ENCODE results near the gene PCDH18.
"Not testable (repeated sequence)": the region's sequence is repeated elsewhere in the genome, so short reads cannot be mapped to it uniquely, and the experiment has no call there.

DNA sequence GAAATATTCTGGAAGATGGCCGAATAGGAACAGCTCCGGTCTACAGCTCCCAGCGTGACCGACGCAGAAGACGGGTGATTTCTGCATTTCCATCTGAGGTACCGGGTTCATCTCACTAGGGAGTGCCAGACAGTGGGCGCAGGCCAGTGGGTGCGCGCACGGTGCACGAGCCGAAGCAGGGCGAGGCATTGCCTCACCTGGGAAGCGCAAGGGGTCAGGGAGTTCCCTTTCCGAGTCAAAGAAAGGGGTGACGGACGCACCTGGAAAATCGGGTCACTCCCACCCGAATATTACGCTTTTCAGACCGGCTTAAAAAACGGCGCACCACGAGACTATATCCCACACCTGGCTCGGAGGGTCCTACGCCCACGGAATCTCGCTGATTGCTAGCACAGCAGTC lies 36.0 kb downstream of the PCDH18 start:
- not testable (repeated sequence) for TF ChIP-seq POLR2A (IDR thresholded peaks at IDR 0.05)
- TF ChIP-seq, protein P1, sequence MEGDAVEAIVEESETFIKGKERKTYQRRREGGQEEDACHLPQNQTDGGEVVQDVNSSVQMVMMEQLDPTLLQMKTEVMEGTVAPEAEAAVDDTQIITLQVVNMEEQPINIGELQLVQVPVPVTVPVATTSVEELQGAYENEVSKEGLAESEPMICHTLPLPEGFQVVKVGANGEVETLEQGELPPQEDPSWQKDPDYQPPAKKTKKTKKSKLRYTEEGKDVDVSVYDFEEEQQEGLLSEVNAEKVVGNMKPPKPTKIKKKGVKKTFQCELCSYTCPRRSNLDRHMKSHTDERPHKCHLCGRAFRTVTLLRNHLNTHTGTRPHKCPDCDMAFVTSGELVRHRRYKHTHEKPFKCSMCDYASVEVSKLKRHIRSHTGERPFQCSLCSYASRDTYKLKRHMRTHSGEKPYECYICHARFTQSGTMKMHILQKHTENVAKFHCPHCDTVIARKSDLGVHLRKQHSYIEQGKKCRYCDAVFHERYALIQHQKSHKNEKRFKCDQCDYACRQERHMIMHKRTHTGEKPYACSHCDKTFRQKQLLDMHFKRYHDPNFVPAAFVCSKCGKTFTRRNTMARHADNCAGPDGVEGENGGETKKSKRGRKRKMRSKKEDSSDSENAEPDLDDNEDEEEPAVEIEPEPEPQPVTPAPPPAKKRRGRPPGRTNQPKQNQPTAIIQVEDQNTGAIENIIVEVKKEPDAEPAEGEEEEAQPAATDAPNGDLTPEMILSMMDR (IDR thresholded peaks at IDR 0.05): not testable (repeated sequence)
